Measurements from ENCODE around the gene WAPL.
"Not testable (repeated sequence)": the region's sequence is repeated elsewhere in the genome, so short reads cannot be mapped to it uniquely, and the experiment has no call there.

The WAPL gene

GRCh38 chr10:86389441-86390193 lies 132.0 kb downstream of the WAPL start:
- DNase-seq = peak in 3 of 56 donors; percentile 17 to 20 (median 20)

- DNase-seq = not testable (repeated sequence)
Measured at GRCh38 chr10:86389109-86389440, 132.5 kb downstream of the WAPL start.

GRCh38 chr10:86388119-86388704 lies 133.4 kb downstream of the WAPL start:
- DNase-seq = no peak

- no peak for DNase-seq
Measured at GRCh38 chr10:86387178-86387794, 134.3 kb downstream of the WAPL start.

GRCh38 chr10:86385806-86386205 lies 135.8 kb downstream of the WAPL start:
- DNase-seq = no peak

All from amygdala (tissue), 56 donors.